WERI-Rb-1 (cell line): ENCODE data around the gene TTC24.
A peak's percentile ranks its signal among the peaks of the same experiment; 100 is the strongest.

ENCODE experiments used
- DNase-seq: peaks from one replicate; pipeline ENCODE4 v3.0.0-alpha.2; 2020
- H3K27ac ChIP-seq: fragments of 250-450 bp; sonication (Bioruptor Pico); 2 replicates; pipeline ENCODE4 v1.5.1; 2020; ENCODE audit warnings: mild to moderate bottlenecking, moderate library complexity
- H3K27me3 ChIP-seq: fragments of 250-450 bp; sonication (Bioruptor Pico); 2 replicates; pipeline ENCODE4 v1.5.1; 2021; ENCODE audit warnings: mild to moderate bottlenecking, low read depth, moderate library complexity; ENCODE audit not compliant: insufficient read depth, severe bottlenecking
- H3K36me3 ChIP-seq: fragments of 250-450 bp; sonication (Bioruptor Pico); 2 replicates; pipeline ENCODE4 v1.5.1; 2020; ENCODE audit warnings: mild to moderate bottlenecking, moderate library complexity
- H3K4me3 ChIP-seq: 2 replicates; pipeline ENCODE4 v1.5.1; 2011; ENCODE audit warnings: low read depth, mild to moderate bottlenecking, control low read depth, low read length
- H3K9me3 ChIP-seq: fragments of 250-450 bp; sonication (Bioruptor Pico); 2 replicates; pipeline ENCODE4 v1.5.1; 2021; ENCODE audit warnings: mild to moderate bottlenecking, moderate library complexity; ENCODE audit not compliant: severe bottlenecking
- TF ChIP-seq, protein P1 (sequence below): IDR thresholded peaks from 2 replicates; pipeline ENCODE4 v1.5.1; 2011; ENCODE audit warnings: low read depth, mild to moderate bottlenecking, control low read depth, inconsistent platforms, low read length

The TTC24 gene

GRCh38 chr1:156579472-156579871 is at the start of gene TTC24:
Gene TTC24, plus strand, starts transcription at chr1:156579723. Its CDS starts 1,642 bp downstream, at chr1:156581365.
- Histone ChIP-seq H3K27me3 (no peaks in the 10 kb centered on the region), H3K27ac (peak within 1 kb of the TSS; percentile 46), H3K9me3 (no peaks in the 10 kb centered on the region), H3K4me3 (no peak within 1 kb of the TSS), H3K36me3 (no peaks in the 10 kb centered on the region)
- DNase-seq, result peak; percentile 80
- TF ChIP-seq, protein P1, sequence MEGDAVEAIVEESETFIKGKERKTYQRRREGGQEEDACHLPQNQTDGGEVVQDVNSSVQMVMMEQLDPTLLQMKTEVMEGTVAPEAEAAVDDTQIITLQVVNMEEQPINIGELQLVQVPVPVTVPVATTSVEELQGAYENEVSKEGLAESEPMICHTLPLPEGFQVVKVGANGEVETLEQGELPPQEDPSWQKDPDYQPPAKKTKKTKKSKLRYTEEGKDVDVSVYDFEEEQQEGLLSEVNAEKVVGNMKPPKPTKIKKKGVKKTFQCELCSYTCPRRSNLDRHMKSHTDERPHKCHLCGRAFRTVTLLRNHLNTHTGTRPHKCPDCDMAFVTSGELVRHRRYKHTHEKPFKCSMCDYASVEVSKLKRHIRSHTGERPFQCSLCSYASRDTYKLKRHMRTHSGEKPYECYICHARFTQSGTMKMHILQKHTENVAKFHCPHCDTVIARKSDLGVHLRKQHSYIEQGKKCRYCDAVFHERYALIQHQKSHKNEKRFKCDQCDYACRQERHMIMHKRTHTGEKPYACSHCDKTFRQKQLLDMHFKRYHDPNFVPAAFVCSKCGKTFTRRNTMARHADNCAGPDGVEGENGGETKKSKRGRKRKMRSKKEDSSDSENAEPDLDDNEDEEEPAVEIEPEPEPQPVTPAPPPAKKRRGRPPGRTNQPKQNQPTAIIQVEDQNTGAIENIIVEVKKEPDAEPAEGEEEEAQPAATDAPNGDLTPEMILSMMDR, result no peak

GRCh38 chr1:156530006-156530405 is 49.5 kb upstream of the TTC24 start:
- Histone ChIP-seq H3K9me3 (no peaks in the 10 kb centered on the region), H3K4me3 (no peak overlapping the region), H3K27me3 (no peaks in the 10 kb centered on the region), H3K36me3 (peaks cover 74% of the 10 kb centered on the region), H3K27ac (no peak overlapping the region)
- TF ChIP-seq, protein P1, result no peak
- no peak for DNase-seq

- Histone ChIP-seq H3K9me3 (no peaks in the 10 kb centered on the region), H3K36me3 (peaks cover 87% of the 10 kb centered on the region), H3K27me3 (no peaks in the 10 kb centered on the region), H3K27ac (no peak overlapping the region), H3K4me3 (no peak overlapping the region)
- DNase-seq, result no peak
- TF ChIP-seq, protein P1, result no peak
These were observed 47.1 kb upstream of the TTC24 start for GRCh38 chr1:156532374-156532773.

- no peak for DNase-seq
- Histone ChIP-seq H3K36me3 (peaks cover 88% of the 10 kb centered on the region), H3K27me3 (no peaks in the 10 kb centered on the region), H3K9me3 (no peaks in the 10 kb centered on the region), H3K4me3 (no peak overlapping the region), H3K27ac (no peak overlapping the region)
- TF ChIP-seq, protein P1, result no peak
These were observed 45.8 kb upstream of the TTC24 start for GRCh38 chr1:156533568-156534220.

- peaks cover 88% of the 10 kb centered on the region for H3K36me3 ChIP-seq
- no peaks in the 10 kb centered on the region for H3K27me3 ChIP-seq
- DNase-seq, result no peak
- TF ChIP-seq, protein P1, result no peak
- no peak overlapping the region for H3K27ac ChIP-seq
- no peaks in the 10 kb centered on the region for H3K9me3 ChIP-seq
- H3K4me3 ChIP-seq, result no peak overlapping the region
These were observed 45.0 kb upstream of the TTC24 start for GRCh38 chr1:156534424-156535060.
